ENCODE results near the gene KIF4B.

The KIF4B gene

DNA sequence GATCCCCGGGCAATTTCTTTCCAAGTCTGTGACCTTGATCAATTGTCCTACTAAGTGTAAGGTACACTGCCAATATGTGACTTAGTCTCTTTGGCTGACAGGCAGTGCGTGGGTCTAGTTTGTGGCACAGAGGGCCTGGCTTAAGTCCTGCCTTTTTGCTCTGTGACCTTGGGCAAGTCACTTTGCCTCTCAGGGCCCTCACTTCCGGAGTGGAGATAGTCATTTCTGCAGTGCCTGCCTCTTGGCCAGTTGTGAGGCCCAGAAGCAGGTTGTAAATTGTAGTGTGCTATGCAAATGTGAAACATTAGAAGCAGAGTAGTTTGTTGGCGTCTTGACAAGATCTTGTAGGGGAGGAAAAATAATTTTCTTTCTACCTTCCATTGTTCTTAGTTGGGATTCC lies 39.0 kb downstream of the KIF4B start:
- no peak for DNase-seq (ENCODE audit: low spot score)

DNA sequence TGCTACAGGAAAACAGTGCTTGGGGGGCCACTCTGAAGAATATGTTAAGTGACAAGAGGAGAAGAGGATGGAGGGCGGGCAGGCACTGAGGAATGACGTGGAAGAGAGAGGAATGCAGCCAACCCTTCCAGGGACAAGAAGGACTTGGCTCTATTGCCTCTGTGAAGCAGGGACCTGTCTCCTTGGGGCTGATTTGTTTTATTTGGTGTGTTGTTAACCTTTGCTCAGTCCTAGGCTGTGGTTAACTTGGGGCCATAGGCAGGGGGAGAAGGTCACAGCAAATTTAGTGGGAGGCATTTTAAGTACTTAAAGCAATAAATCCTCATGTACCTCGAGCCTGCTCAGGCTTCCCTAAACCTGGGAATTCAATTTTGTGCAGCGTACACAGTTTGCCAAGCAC lies 39.9 kb downstream of the KIF4B start:
- DNase-seq (ENCODE audit: low spot score): no peak

DNA sequence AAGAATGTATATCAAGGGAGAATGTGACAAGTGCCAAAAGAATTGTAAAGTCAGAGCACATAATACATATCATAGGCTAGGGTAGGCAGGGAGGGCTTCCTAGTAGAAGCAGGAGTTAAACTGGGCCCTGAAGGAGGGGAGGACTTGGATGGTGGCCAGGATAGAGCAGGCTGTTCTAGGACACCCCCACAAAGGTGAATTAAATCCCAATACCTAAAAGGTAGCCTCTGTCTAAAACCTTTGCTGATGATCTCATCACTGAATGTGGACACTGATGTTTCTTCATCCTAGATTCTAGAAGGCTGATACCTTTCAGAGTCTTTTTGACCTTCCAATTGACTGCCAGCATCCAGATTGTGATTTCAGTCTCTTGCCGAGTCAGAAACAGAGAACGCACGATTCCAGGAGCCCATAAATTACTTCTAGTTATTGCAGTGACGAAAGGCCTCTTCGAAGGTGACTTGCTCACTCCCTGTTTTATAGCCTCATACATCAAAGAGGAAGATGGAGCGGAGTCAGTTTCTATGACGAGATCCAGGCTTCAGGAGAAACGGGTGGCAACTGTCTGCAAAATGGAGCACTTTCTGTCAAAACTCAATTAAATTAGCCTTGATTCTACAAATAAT lies 43.2 kb downstream of the KIF4B start:
- DNase-seq (ENCODE audit: low spot score): no peak

DNA sequence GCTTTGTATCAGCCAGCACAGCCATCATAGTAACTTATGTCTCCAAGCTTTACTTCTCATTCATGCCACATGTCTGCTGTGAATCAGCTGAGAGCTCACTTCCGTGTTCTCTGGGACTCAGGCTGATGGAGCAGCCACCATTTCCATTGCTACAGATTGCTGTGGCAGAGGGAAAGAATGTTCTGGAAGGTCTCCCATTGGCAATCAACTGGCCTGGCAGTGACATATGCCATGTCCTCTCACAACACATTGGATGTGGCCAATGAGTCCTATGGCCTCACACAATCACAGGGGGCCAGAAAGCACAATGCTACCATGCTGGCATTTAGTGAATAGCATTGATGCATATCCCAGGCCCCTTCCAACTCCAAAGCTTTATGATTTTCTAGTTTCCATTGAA lies 44.1 kb downstream of the KIF4B start:
- no peak for DNase-seq (ENCODE audit: low spot score)

DNA sequence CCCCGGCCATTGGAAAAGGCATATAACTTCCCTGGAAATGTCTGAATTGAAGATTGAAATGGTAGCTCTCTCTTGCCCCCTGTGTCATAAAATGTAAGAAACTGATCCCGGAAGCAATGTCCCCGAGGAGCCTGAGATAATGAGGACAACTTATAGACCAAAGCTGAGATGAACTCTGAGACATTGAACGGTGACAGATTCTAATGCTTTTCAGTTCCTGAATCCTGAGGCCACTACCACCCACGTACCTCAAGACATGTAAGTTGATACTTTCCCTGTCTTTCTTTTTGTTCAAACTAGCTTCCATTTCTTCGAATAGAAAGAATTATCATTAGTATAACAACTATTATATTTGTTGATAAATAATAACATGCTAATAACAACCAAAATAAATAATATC lies 51.0 kb downstream of the KIF4B start:
- no peak for DNase-seq (ENCODE audit: low spot score)

DNA sequence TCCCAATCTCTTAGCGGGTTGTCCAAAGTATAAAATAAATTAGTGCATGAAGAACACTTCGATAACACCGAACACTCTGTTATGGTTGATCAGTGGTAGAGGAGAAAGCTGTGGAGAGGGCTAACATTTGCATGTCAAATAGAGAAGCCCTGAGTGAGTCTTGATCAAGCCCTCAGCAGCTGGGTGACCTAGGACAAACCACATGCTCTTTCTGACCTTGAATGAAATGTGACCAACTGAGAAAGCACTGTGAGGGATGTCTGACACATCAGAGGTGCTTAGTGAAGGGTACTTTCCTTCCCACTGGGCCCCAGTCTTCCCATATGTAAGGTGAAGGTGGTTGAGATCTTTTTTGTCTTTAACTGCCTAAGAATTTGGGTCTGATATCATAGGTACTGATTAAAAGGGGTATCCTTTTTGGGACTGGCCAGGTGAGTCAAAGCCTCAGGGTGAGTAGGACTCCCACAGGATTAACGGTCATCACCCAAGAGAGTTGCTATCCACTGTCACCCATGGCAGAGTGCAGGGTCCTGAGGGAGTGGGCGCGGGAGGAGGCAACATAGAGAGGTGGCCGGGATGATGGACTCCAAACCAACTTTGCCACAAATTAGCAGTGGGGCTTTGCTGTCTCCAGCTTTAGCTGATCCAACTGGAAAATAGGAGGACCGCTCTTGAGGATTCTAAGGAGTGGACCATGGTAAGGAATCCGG lies 53.5 kb downstream of the KIF4B start:
- DNase-seq (ENCODE audit: low spot score): no peak

Data from CD4-positive, alpha-beta T cell treated with Interleukin-6 at 100 ng/mL for 8 hours (primary cell).